Measurements from ENCODE around the gene KLF1.
A peak's percentile ranks its signal among the peaks of the same experiment; 100 is the strongest.

KLF1 gene

GRCh38 chr19:12932392-12933286 is 45.6 kb upstream of the KLF1 start:
- Histone ChIP-seq H3K27me3 (ENCODE audit: control insufficient read depth in 3 of 3, insufficient read depth in 3 of 3, low read depth in 1 of 3, low read length in 3 of 3) (no peaks in the 10 kb centered on the region), H3K9ac (ENCODE audit: low read depth, low read length, poor library complexity) (peak overlapping the region; percentile 99), H2AK5ac (ENCODE audit: low read depth, low read length) (no peak overlapping the region), H3K4me1 (ENCODE audit: control insufficient read depth in 2 of 2, insufficient read depth in 1 of 2, low read depth in 1 of 2, low read length in 2 of 2) (peaks cover 11 to 18% of the 10 kb centered on the region in 2 donors), H2BK5ac (ENCODE audit: low read length) (no peak overlapping the region), H3K9me3 (replicated peaks in 1 of 2; ENCODE audit: control insufficient read depth in 2 of 2, insufficient read depth in 1 of 2, low read depth in 1 of 2, low read length in 2 of 2) (no peaks in the 10 kb centered on the region), H3K23ac (ENCODE audit: low read depth, low read length, poor library complexity) (no peak overlapping the region), H3K27ac (replicated peaks; ENCODE audit: low read length) (no peak overlapping the region), H3K4me2 (ENCODE audit: insufficient read depth, low read length, poor library complexity, severe bottlenecking) (peak overlapping the region; percentile 79), H4K8ac (ENCODE audit: low read depth, low read length) (no peak overlapping the region), H3K4ac (ENCODE audit: low read length) (peak overlapping the region; percentile 28), H3K79me1 (ENCODE audit: low read depth, low read length) (peaks cover 12% of the 10 kb centered on the region), H4K91ac (ENCODE audit: low read depth, low read length, poor library complexity) (no peak overlapping the region), H2AFZ (ENCODE audit: low read length) (peak overlapping the region; percentile 88), H2BK12ac (ENCODE audit: low read length) (no peak overlapping the region), H2BK120ac (ENCODE audit: low read depth, low read length) (no peak overlapping the region), H3K36me3 (replicated peaks in 1 of 2; ENCODE audit: control insufficient read depth in 2 of 2, insufficient read depth in 2 of 2, low read length in 2 of 2) (peaks cover 25 to 35% of the 10 kb centered on the region in 2 donors), H2BK15ac (ENCODE audit: low read length) (no peak overlapping the region), H3K18ac (ENCODE audit: low read length) (no peak overlapping the region), H3K4me3 (ENCODE audit: low read length in 2 of 2) (peak overlapping the region; percentile 88 to 90), H3K14ac (ENCODE audit: low read length) (no peak overlapping the region)
- WGBS, 2 donors (ENCODE audit: extremely low coverage in 2 of 2, insufficient read length in 2 of 2, insufficient replicate concordance in 1 of 2), result no CpG with 5 or more reads among the region's 16 CpGs
- no peak for DNase-seq (ENCODE audit: low spot score)

- Histone ChIP-seq H3K79me1 (ENCODE audit: low read depth, low read length) (peaks cover 12% of the 10 kb centered on the region), H3K36me3 (replicated peaks in 1 of 2; ENCODE audit: control insufficient read depth in 2 of 2, insufficient read depth in 2 of 2, low read length in 2 of 2) (peaks cover 35 to 58% of the 10 kb centered on the region in 2 donors), H3K4me2 (ENCODE audit: insufficient read depth, low read length, poor library complexity, severe bottlenecking) (no peak overlapping the region), H3K9me3 (replicated peaks in 1 of 2; ENCODE audit: control insufficient read depth in 2 of 2, insufficient read depth in 1 of 2, low read depth in 1 of 2, low read length in 2 of 2) (no peaks in the 10 kb centered on the region), H3K18ac (ENCODE audit: low read length) (no peak overlapping the region), H2AK5ac (ENCODE audit: low read depth, low read length) (no peak overlapping the region), H2BK12ac (ENCODE audit: low read length) (no peak overlapping the region), H2BK15ac (ENCODE audit: low read length) (no peak overlapping the region), H3K4ac (ENCODE audit: low read length) (no peak overlapping the region), H2AFZ (ENCODE audit: low read length) (no peak overlapping the region), H4K91ac (ENCODE audit: low read depth, low read length, poor library complexity) (no peak overlapping the region), H3K27me3 (ENCODE audit: control insufficient read depth in 3 of 3, insufficient read depth in 3 of 3, low read depth in 1 of 3, low read length in 3 of 3) (no peaks in the 10 kb centered on the region), H3K27ac (replicated peaks; ENCODE audit: low read length) (no peak overlapping the region), H3K4me1 (ENCODE audit: control insufficient read depth in 2 of 2, insufficient read depth in 1 of 2, low read depth in 1 of 2, low read length in 2 of 2) (peaks cover 8 to 13% of the 10 kb centered on the region in 2 donors), H3K14ac (ENCODE audit: low read length) (no peak overlapping the region), H2BK5ac (ENCODE audit: low read length) (no peak overlapping the region), H3K9ac (ENCODE audit: low read depth, low read length, poor library complexity) (no peak overlapping the region), H3K4me3 (ENCODE audit: low read length in 2 of 2) (no peak overlapping the region), H3K23ac (ENCODE audit: low read depth, low read length, poor library complexity) (peak overlapping the region; percentile 65), H2BK120ac (ENCODE audit: low read depth, low read length) (no peak overlapping the region), H4K8ac (ENCODE audit: low read depth, low read length) (no peak overlapping the region)
- DNase-seq (ENCODE audit: low spot score), result no peak
- whole genome bisulfite sequencing, 2 donors (ENCODE audit: extremely low coverage in 2 of 2, insufficient read length in 2 of 2, insufficient replicate concordance in 1 of 2), result no CpG with 5 or more reads among the region's 19 CpGs
Observed at GRCh38 chr19:12930002-12930645, 43.1 kb upstream of the KLF1 start.

GRCh38 chr19:12924621-12925310 is 37.8 kb upstream of the KLF1 start:
- Histone ChIP-seq H2BK12ac (ENCODE audit: low read length) (no peak overlapping the region), H4K91ac (ENCODE audit: low read depth, low read length, poor library complexity) (no peak overlapping the region), H3K9ac (ENCODE audit: low read depth, low read length, poor library complexity) (no peak overlapping the region), H3K4me3 (ENCODE audit: low read length in 2 of 2) (no peak overlapping the region), H3K4ac (ENCODE audit: low read length) (no peak overlapping the region), H3K18ac (ENCODE audit: low read length) (no peak overlapping the region), H3K27ac (replicated peaks; ENCODE audit: low read length) (no peak overlapping the region), H3K4me2 (ENCODE audit: insufficient read depth, low read length, poor library complexity, severe bottlenecking) (no peak overlapping the region), H2BK5ac (ENCODE audit: low read length) (peak overlapping the region; percentile 24), H3K9me3 (replicated peaks in 1 of 2; ENCODE audit: control insufficient read depth in 2 of 2, insufficient read depth in 1 of 2, low read depth in 1 of 2, low read length in 2 of 2) (no peaks in the 10 kb centered on the region), H2BK120ac (ENCODE audit: low read depth, low read length) (no peak overlapping the region), H3K23ac (ENCODE audit: low read depth, low read length, poor library complexity) (no peak overlapping the region), H4K8ac (ENCODE audit: low read depth, low read length) (no peak overlapping the region), H3K4me1 (ENCODE audit: control insufficient read depth in 2 of 2, insufficient read depth in 1 of 2, low read depth in 1 of 2, low read length in 2 of 2) (no peaks in the 10 kb centered on the region), H3K79me1 (ENCODE audit: low read depth, low read length) (no peaks in the 10 kb centered on the region), H2AK5ac (ENCODE audit: low read depth, low read length) (no peak overlapping the region), H2AFZ (ENCODE audit: low read length) (no peak overlapping the region), H2BK15ac (ENCODE audit: low read length) (no peak overlapping the region), H3K36me3 (replicated peaks in 1 of 2; ENCODE audit: control insufficient read depth in 2 of 2, insufficient read depth in 2 of 2, low read length in 2 of 2) (peaks cover 49 to 75% of the 10 kb centered on the region in 2 donors), H3K27me3 (ENCODE audit: control insufficient read depth in 3 of 3, insufficient read depth in 3 of 3, low read depth in 1 of 3, low read length in 3 of 3) (no peaks in the 10 kb centered on the region), H3K14ac (ENCODE audit: low read length) (no peak overlapping the region)
- WGBS, 2 donors (ENCODE audit: extremely low coverage in 2 of 2, insufficient read length in 2 of 2, insufficient replicate concordance in 1 of 2), result no CpG with 5 or more reads among the region's 29 CpGs
- DNase-seq (ENCODE audit: low spot score), result no peak

GRCh38 chr19:12922959-12923358 is 36.0 kb upstream of the KLF1 start:
- Histone ChIP-seq H3K4me1 (ENCODE audit: control insufficient read depth in 2 of 2, insufficient read depth in 1 of 2, low read depth in 1 of 2, low read length in 2 of 2) (peaks cover 0 to 2% of the 10 kb centered on the region in 2 donors), H3K23ac (ENCODE audit: low read depth, low read length, poor library complexity) (no peak overlapping the region), H2BK120ac (ENCODE audit: low read depth, low read length) (no peak overlapping the region), H2BK5ac (ENCODE audit: low read length) (no peak overlapping the region), H4K91ac (ENCODE audit: low read depth, low read length, poor library complexity) (no peak overlapping the region), H3K36me3 (replicated peaks in 1 of 2; ENCODE audit: control insufficient read depth in 2 of 2, insufficient read depth in 2 of 2, low read length in 2 of 2) (peaks cover 37 to 59% of the 10 kb centered on the region in 2 donors), H3K4ac (ENCODE audit: low read length) (no peak overlapping the region), H3K14ac (ENCODE audit: low read length) (no peak overlapping the region), H3K4me2 (ENCODE audit: insufficient read depth, low read length, poor library complexity, severe bottlenecking) (no peak overlapping the region), H3K18ac (ENCODE audit: low read length) (no peak overlapping the region), H2AFZ (ENCODE audit: low read length) (no peak overlapping the region), H3K9ac (ENCODE audit: low read depth, low read length, poor library complexity) (no peak overlapping the region), H3K4me3 (ENCODE audit: low read length in 2 of 2) (no peak overlapping the region), H3K27ac (replicated peaks; ENCODE audit: low read length) (no peak overlapping the region), H3K79me1 (ENCODE audit: low read depth, low read length) (peaks cover 1% of the 10 kb centered on the region), H3K9me3 (replicated peaks in 1 of 2; ENCODE audit: control insufficient read depth in 2 of 2, insufficient read depth in 1 of 2, low read depth in 1 of 2, low read length in 2 of 2) (peaks cover 0 to 3% of the 10 kb centered on the region in 2 donors), H2AK5ac (ENCODE audit: low read depth, low read length) (no peak overlapping the region), H2BK12ac (ENCODE audit: low read length) (no peak overlapping the region), H2BK15ac (ENCODE audit: low read length) (no peak overlapping the region), H4K8ac (ENCODE audit: low read depth, low read length) (no peak overlapping the region), H3K27me3 (ENCODE audit: control insufficient read depth in 3 of 3, insufficient read depth in 3 of 3, low read depth in 1 of 3, low read length in 3 of 3) (peaks cover 0 to 2% (median 0%) of the 10 kb centered on the region in 3 experiments)
- WGBS, 2 donors (ENCODE audit: extremely low coverage in 2 of 2, insufficient read length in 2 of 2, insufficient replicate concordance in 1 of 2), result no CpG with 5 or more reads among the region's 4 CpGs
- no peak for DNase-seq (ENCODE audit: low spot score)

Measured in neuronal stem cell (in vitro differentiated cells).